Endometrium (tissue), 2 donors: Measurements from ENCODE around the gene DHRS9.
"Not testable (repeated sequence)": the region's sequence is repeated elsewhere in the genome, so short reads cannot be mapped to it uniquely, and the experiment has no call there.

Experiments used
- FAIRE-seq: peaks from 2 replicates; lab custom pipeline; 2012; peaks lifted over from hg19 to GRCh38; lab: Jason Lieb, UNC
- donor health status: control.
- donor health status: control.

The DHRS9 gene

DNA sequence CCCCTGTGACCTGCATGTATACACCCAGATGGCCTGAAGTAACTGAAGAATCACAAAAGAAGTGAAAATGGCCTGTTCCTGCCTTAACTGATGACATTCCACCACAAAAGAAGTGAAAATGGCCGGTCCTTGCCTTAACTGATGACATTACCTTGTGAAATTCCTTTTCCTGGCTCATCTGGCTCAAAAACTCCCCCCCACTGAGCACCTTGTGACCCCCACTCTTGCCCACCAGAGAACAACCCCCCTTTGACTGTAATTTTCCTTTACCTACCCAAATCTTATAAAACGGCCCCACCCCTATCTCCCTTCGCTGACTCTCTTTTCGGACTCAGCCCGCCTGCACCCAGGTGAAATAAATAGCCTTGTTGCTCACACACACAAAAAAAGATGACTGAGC is 67.1 kb downstream of the DHRS9 start:
- FAIRE-seq: not testable (repeated sequence)

DNA sequence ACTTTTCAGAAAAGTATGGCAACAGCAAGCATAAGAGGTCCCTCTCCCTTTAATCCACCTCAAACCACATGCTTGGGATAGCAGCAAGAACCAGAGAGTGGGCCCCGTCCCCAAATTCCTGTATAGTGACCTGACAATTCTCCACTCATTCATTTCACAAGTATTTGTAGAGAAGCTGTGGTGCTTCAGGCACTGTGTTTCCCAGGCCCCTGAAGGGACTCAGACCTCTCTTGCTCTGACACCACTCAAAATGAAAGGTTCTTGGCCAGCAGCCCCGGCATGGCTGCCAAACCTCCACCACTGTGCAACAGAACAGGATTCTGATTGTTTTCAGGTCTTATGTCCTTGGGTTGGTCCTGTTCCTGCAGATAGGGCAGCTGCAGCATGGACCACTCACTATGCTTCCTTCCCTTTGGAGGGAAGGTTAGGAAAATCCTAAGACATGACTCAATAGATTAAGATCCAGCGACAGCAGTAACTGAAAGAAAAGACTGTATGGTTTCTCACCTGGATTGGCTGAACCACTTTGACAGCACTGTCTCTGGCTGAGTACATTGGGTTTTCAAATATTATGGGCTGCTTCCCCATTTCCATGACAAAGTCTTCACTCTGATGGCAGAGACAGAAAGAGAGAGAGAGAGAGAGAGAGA is 67.6 kb downstream of the DHRS9 start:
- no peak for FAIRE-seq

DNA sequence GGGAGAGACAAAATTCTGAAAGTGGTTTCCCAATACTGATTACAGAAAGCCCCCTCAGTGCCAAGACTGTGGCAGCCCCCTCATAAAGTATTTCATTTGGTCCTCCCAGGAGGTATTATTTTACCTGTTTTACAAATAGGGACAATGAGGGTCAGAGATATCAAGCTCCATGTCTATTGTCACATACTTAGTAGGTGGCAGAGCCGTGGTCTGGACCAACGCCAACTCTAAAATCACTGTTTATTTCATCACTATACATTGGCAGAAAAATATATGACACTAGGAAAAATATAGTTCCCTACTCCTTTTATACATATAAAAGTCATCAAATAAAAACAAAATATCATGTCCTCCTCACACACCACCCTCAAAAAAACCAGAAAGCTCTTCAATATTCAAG is 68.6 kb downstream of the DHRS9 start:
- FAIRE-seq: no peak

DNA sequence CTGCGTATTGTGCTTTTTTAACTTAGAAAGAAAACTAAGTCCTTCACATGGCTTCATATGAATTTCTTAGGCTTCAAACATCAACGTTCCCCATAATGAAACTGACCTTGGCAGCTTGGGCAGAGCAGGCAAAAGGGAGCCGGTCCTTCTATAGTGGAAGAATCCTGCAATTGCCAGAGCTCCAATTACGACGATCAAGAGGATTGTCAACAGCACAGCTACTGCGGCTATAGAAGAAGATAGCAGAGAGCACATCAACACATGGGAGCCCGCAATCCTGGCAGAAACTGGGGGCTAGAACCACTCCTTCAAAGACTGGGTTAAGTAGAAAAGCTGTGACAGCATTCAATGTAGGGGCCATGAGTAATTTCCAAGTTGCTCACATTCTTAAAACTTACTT is 69.8 kb downstream of the DHRS9 start:
- no peak for FAIRE-seq

DNA sequence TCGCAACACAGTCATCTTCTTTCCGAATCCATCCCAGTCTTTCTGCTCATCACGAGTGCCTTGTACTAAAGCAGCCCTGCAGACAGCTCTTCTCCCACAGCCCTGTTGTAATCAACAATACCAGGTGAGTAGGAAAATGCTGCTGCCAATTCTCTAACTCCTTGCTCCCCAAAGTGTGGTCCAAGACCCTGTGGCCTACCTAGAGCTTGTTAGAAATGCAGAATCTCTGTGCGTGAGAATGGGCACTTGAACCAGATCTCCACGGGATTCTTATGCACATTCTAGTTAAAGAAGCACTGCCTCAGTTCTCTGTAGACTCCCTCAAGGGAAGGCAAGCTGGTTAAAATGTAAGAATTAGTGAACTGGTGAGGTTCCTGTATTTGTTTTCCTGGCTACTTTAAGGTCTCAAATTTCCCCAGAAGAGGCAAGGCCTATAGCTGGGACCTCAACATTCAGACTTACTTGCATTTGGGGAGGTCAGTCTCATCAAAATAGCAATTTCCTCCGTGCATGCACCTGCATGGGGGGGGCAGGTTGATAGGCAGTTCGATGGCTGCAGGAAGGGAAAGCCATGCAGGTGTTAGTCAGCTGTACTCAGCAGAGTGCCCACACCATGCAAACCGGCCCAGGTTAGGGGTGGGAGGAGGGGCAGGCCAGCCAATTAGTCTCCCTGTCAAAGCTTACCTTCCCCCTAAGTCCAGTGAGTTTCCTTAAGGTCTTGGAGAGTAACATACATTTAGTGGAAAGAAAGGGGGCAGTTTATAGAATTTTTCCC is 70.8 kb downstream of the DHRS9 start:
- no peak for FAIRE-seq

DNA sequence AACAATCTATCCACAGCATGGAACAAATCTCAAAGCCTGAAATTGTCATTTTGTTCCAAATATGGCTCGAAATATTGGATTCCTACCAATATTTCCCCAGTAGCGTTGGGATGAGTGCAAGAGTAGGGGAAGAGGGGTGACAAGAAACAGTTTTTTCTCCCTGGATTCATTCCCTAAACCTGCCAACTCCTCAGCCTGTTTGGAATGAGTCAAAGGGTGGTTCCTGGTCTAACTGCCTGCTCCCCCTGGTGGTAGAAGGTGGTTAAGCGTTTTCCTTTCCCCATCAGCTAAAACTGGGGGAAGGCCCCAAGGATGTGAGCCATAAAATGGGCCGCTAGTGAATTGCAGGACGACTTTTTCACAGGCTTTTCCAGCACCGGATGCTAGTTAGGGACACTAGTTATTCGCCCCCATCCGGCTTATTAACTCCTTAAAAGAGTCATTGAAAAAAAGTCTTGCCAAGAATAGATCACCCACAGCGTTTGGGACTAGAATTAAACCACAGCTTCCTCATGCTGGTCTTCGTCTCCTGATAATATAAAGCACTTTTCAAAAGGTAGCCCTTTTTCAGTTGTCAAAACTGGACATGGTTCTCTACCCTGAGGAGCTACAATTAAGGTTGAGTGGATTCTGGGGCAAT is 72.5 kb downstream of the DHRS9 start:
- no peak for FAIRE-seq

DNA sequence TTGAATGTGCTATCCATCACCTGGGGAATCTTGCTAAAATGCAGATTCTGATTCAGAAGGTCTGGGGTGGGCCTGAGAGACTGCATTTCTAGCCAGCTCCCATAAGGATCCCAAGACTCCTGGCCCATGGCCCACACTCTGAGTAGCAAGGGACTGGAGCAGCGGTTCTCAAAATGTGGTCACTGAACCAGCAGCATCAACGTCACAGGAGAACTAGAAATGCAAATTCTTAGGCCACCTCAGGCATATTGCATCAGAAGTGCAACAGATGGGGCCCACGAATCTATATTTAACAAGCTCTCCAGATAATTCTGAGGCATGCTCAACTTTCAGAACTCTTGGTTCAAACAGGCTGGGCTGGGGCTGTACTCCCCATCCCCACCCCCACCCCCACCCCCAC is 74.6 kb downstream of the DHRS9 start:
- FAIRE-seq: no peak
